ENCODE data around the gene CACNA1S.

DNA sequence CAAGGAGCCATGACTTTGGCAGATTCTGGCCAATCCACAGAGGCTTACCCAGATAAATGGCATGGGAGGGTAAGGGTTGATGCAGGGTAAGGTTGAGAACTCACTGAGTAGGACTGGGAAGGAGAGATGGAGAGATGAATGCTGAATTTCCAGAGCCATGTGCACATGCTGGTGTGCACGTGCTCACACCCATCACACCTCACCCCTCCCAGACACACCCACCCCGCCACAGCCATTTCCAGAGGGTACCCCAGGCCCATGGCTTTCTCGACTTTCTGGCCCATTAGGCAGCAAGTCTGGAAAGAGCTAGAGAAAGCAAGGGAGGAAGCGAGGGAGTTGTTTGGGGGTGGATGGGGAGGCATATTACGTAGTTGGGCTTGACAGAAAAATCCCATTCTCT lies 1.6 kb downstream of the CACNA1S start:
- TF ChIP-seq, protein P1, sequence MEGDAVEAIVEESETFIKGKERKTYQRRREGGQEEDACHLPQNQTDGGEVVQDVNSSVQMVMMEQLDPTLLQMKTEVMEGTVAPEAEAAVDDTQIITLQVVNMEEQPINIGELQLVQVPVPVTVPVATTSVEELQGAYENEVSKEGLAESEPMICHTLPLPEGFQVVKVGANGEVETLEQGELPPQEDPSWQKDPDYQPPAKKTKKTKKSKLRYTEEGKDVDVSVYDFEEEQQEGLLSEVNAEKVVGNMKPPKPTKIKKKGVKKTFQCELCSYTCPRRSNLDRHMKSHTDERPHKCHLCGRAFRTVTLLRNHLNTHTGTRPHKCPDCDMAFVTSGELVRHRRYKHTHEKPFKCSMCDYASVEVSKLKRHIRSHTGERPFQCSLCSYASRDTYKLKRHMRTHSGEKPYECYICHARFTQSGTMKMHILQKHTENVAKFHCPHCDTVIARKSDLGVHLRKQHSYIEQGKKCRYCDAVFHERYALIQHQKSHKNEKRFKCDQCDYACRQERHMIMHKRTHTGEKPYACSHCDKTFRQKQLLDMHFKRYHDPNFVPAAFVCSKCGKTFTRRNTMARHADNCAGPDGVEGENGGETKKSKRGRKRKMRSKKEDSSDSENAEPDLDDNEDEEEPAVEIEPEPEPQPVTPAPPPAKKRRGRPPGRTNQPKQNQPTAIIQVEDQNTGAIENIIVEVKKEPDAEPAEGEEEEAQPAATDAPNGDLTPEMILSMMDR (IDR thresholded peaks at IDR 0.05): no peak
- no peak for TF ChIP-seq EP300 (IDR thresholded peaks at IDR 0.05)
- no peak for TF ChIP-seq POLR2A (IDR thresholded peaks at IDR 0.05)
- TF ChIP-seq POLR2AphosphoS5 (IDR thresholded peaks at IDR 0.05): no peak
